ENCODE data around the gene CTCFL. TPM values are rescaled to one million over a fixed set of nuclear protein-coding genes. Genes with fewer than 3 reads are reported as not detected.

CTCFL gene
- total and polyA plus RNA-seq, 7 donors, result 0.36 TPM; not detected in 6

DNA sequence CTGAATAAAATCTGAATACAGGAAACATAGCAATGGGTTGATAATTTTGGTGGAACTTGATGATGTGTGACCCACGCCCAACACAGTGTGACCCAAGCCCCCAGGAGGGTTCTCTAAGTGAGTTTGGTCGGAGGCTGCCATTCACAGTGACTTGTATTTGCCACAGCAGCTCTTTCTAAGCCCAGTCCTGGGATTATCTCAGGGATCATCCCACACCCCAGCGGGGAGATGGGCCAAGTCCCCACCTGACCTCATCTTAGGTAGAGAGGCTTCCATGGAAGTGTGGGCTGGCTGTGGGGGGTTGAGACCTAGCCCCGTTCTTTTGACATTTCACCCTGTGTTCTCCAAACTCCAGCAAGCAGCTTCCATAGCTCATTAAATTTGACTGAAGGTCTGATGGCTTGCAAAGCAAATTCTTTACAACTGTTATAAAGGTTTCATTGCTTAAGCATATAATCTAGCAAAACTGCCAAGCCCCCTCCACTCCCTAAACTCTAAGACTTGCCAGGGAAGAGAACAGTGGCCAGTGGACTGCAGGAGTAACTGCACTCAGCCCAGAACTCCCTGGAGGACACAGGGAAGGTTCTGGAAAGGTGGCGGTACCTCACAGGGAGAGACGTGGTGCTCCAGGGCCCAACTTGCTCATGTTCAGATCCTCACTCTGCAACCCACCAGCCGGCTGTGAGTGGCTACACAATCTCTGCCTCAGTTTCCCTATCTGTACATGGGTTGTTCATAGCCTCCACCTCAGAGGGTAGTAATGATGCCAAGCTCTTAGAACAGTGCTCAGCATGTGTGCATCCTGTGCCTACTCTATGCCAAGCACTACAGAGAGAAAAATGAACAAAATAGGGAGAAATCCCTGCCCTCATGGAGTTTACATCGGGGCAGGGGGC is 35.0 kb upstream of the CTCFL start:
- no peaks in the 10 kb centered on the region for H3K4me1 ChIP-seq
- peaks cover 0 to 10% (median 5%) of the 10 kb centered on the region in 3 donors for H3K27me3 ChIP-seq
- no peaks in the 10 kb centered on the region for H3K36me3 ChIP-seq
- 45 to 75% methylated on average over 8 of the region's 8 CpGs for WGBS, 2 donors
- no peak overlapping the region for H3K4me3 ChIP-seq
- DNase-seq, result no peak
- H3K27ac ChIP-seq, result no peak overlapping the region
- TF ChIP-seq, protein P1, sequence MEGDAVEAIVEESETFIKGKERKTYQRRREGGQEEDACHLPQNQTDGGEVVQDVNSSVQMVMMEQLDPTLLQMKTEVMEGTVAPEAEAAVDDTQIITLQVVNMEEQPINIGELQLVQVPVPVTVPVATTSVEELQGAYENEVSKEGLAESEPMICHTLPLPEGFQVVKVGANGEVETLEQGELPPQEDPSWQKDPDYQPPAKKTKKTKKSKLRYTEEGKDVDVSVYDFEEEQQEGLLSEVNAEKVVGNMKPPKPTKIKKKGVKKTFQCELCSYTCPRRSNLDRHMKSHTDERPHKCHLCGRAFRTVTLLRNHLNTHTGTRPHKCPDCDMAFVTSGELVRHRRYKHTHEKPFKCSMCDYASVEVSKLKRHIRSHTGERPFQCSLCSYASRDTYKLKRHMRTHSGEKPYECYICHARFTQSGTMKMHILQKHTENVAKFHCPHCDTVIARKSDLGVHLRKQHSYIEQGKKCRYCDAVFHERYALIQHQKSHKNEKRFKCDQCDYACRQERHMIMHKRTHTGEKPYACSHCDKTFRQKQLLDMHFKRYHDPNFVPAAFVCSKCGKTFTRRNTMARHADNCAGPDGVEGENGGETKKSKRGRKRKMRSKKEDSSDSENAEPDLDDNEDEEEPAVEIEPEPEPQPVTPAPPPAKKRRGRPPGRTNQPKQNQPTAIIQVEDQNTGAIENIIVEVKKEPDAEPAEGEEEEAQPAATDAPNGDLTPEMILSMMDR (IDR thresholded peaks at IDR 0.05), result no peak
- TF ChIP-seq POLR2A (IDR thresholded peaks at IDR 0.05) (no peak), POLR2AphosphoS5 (IDR thresholded peaks at IDR 0.05) (no peak), EP300 (IDR thresholded peaks at IDR 0.05) (no peak)
- no peaks in the 10 kb centered on the region for H3K9me3 ChIP-seq
- intact Hi-C loops (cut with DNase I), result no loop called here

DNA sequence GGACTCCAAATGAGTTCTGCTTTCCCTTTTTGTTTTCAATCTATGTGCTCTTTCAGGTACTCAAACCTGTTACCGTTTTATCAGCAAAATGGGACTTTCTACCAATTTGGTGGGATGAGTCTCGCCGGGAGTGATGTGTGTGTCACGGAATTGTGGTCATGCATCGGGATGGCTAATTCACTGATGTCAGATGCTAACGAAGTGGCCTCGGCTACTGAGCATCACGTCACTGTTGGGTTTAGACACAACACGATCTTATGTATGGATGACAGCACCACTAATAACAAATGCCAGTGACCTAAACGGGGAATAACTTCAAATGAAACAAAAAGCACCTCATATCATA is 34.3 kb upstream of the CTCFL start:
- 89 to 92% methylated on average over 10 of the region's 10 CpGs for WGBS, 2 donors
- intact Hi-C loops (cut with DNase I), result no loop called here
- Histone ChIP-seq H3K27ac (no peak overlapping the region), H3K4me3 (no peak overlapping the region), H3K27me3 (peaks cover 0 to 10% (median 5%) of the 10 kb centered on the region in 3 donors), H3K9me3 (no peaks in the 10 kb centered on the region), H3K36me3 (no peaks in the 10 kb centered on the region), H3K4me1 (no peaks in the 10 kb centered on the region)
- TF ChIP-seq, protein P1 (IDR thresholded peaks at IDR 0.05), result no peak
- TF ChIP-seq POLR2A (IDR thresholded peaks at IDR 0.05) (no peak), POLR2AphosphoS5 (IDR thresholded peaks at IDR 0.05) (no peak), EP300 (IDR thresholded peaks at IDR 0.05) (no peak)
- DNase-seq, result no peak

DNA sequence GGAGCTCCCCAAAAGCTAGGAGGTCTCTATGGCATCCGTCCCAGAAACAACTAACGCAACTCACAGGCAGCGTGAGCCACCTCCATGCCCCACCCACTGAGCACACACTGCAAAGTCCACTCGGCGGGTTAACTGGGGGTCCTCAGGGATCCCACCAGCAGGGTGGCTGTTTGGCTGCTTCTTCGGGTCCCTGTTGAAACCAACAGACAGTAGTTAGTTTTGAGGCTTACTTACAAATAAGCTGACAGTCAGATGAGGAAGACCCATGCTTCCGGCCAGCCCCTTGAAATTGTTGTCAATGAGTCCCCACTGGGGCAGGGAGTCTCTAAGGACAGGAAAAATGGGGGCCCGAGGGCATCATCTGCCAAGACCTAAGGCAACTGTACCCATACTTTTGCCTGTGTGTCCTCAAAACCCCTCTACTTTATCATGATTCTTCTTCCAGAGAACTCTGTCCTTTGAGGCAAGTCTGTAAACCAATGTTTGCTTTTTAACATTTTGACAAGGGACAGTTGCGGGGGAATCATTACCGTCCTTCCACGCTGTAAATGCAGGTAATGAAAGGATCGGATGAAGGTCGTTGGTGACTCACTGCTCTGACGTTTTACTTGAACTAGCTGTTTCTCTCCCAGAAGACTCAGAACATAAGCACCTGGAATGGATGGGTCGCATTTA is 33.8 kb upstream of the CTCFL start:
- Histone ChIP-seq H3K4me3 (no peak overlapping the region), H3K4me1 (no peaks in the 10 kb centered on the region), H3K27me3 (peaks cover 0 to 10% (median 5%) of the 10 kb centered on the region in 3 donors), H3K9me3 (no peaks in the 10 kb centered on the region), H3K27ac (no peak overlapping the region), H3K36me3 (no peaks in the 10 kb centered on the region)
- intact Hi-C loops (cut with DNase I), result no loop called here
- no peak for DNase-seq
- TF ChIP-seq, protein P1 (IDR thresholded peaks at IDR 0.05), result no peak
- TF ChIP-seq POLR2A (IDR thresholded peaks at IDR 0.05) (no peak), POLR2AphosphoS5 (IDR thresholded peaks at IDR 0.05) (no peak), EP300 (IDR thresholded peaks at IDR 0.05) (no peak)
- 26 to 61% methylated on average over 15 of the region's 15 CpGs for WGBS, 2 donors

DNA sequence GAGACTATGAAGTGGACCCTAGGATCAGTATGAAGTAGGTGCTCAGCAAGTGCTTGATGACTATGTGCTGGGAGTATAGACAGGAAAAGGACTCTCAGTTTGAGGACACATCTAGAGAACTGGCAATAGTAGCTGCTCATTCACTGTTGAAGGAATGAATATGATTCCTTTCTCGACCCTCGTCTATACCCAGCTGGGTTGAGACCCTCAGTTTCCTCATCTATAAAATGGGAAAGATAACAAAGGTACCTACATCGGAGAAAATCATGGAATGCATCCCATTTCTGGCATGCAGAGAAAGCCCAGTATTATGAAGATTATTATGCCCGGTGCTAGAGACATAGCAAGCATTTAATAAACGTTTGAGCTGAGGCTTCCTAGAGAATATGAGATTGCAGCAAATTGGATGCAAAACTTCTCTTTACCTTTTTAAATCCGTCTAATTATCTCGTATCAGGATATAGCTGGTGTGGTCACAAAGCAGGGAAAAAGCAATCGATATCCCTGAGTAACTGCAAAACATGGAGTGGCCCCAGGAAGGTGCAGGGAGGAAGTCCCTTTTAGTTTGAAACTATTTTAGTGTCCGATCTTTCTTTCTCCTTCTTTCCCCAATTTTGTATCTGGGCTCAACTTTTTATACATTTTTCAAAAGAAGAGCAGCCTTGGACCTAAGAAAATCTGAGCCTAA is 33.1 kb upstream of the CTCFL start:
- Histone ChIP-seq H3K9me3 (no peaks in the 10 kb centered on the region), H3K27ac (no peak overlapping the region), H3K36me3 (no peaks in the 10 kb centered on the region), H3K27me3 (peaks cover 0 to 10% (median 5%) of the 10 kb centered on the region in 3 donors), H3K4me3 (no peak overlapping the region), H3K4me1 (no peaks in the 10 kb centered on the region)
- no peak for DNase-seq
- TF ChIP-seq, protein P1 (IDR thresholded peaks at IDR 0.05), result no peak
- TF ChIP-seq POLR2A (IDR thresholded peaks at IDR 0.05) (no peak), POLR2AphosphoS5 (IDR thresholded peaks at IDR 0.05) (no peak), EP300 (IDR thresholded peaks at IDR 0.05) (no peak)
- WGBS, 2 donors, result 57 to 81% methylated on average over 9 of the region's 9 CpGs
- intact Hi-C loops (cut with DNase I), result no loop called here

All from sigmoid colon (tissue), 7 donors.